22Rv1 (cell line): ENCODE measurements around the gene SLC5A11.

Experiments used
- H3K27ac ChIP-seq: fragments of 450-650 bp; 2 replicates; pipeline ENCODE4 v1.5.1; 2017
- CTCF ChIP-seq: fragments of 450-650 bp; IDR thresholded peaks from 2 replicates; pipeline ENCODE4 v1.5.1; 2017; ENCODE audit warnings: mild to moderate bottlenecking
- ZFX ChIP-seq: fragments of 450-650 bp; IDR thresholded peaks from 2 replicates; pipeline ENCODE4 v1.6.1; 2017; ENCODE audit warnings: antibody characterized with exemption, borderline replicate concordance

The SLC5A11 gene

DNA sequence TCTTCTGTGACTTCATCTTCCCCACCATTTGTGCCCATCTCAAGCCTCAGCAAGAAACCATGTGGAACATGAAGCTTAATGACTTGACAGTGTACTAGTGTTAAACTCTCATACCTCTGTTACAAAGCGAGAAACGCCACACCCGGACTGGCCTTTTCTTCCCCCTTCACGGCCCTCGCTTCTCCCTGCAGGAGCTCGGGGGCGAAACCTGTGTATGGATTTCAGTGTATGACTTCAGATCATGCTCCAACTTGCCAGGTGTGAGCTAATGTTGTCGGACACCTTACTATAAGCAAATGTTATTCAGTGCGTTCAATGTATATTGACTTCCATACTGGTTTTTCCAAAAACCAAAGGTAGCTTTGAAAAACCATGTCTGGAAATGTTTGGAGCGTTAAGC lies 20.1 kb upstream of the SLC5A11 start:
- H3K27ac ChIP-seq: no peak overlapping the region
- no peak for TF ChIP-seq ZFX
- no peak for TF ChIP-seq CTCF

GRCh38 chr16:24826096-24826690 lies 19.6 kb upstream of the SLC5A11 start:
- TF ChIP-seq CTCF: no peak
- TF ChIP-seq ZFX: no peak
- H3K27ac ChIP-seq: no peak overlapping the region

- TF ChIP-seq ZFX: no peak
- no peak for TF ChIP-seq CTCF
- H3K27ac ChIP-seq: no peak overlapping the region
Observed at GRCh38 chr16:24826817-24827566, 18.8 kb upstream of the SLC5A11 start.

DNA sequence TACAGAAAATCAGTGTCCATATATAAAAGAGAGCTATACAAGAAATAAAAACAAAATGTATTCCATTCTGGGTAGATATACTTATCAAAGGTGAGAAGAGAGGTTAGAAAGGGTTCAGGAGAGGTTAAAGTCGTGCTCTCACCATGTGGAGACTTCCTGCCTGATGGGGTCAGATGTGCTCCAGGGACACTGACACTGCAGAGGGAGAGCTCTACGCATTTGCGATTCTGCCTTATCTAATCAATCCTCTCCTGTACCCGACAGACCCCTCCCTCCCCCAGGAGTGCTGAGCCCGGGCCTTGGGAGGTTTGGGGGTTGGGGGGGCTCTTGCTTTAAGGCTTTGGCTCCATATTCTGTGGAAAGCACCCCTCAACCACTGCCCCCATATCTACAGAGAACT lies 16.6 kb upstream of the SLC5A11 start:
- no peak overlapping the region for H3K27ac ChIP-seq
- TF ChIP-seq ZFX (no peak), CTCF (no peak)

DNA sequence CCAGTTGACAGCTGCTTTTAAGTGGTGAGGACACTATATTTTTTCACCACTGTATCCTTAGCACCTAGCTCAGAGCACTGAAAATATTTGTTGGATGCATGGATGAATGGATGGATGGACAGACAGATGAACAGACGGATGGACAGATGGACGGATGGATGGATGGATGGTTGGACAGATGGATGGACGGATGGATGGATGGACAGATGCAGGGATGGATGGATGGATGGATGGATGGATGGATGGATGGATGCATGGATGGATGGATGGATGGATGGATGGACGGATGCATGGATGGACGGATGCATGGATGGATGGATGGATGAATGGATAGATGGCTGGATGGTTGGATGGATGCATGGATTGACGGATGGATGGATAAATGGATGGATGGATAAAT lies 12.4 kb upstream of the SLC5A11 start:
- no peak overlapping the region for H3K27ac ChIP-seq
- TF ChIP-seq ZFX (no peak), CTCF (no peak)

- TF ChIP-seq CTCF: peak; percentile 76
- no peak for TF ChIP-seq ZFX
- H3K27ac ChIP-seq: no peak overlapping the region
Observed at GRCh38 chr16:24834459-24835335, 11.1 kb upstream of the SLC5A11 start.
